Measurements from ENCODE around the gene PDE8A.

Gene PDE8A

DNA sequence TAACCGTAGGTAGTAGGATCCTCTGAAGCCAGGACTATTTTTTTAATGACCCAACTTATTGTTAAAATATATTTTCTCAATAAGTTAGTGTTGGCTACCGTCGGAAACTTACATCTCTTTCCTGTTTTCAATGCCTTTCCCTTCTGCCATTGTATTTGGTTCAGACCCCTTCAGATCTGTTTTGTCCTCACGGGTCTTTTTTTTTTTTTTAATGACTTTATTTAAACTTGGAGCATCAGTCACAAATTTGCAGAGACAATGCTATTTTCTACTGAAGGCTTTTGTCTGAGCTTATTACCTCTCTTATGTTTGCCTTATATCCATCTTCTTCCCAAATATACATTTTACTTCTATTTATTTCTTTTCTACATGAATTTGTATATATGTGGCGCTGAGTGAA lies 47.6 kb downstream of the PDE8A start:
- no peak overlapping the region for H3K27ac ChIP-seq
- no peak for DNase-seq (ENCODE audit: low read depth, low spot score)

- H3K27ac ChIP-seq, result peak overlapping the region; percentile 42
- no peak for DNase-seq (ENCODE audit: low read depth, low spot score)
These were observed 48.8 kb downstream of the PDE8A start for GRCh38 chr15:85030301-85030929.

- no peak for DNase-seq (ENCODE audit: low read depth, low spot score)
- H3K27ac ChIP-seq, result no peak overlapping the region
These were observed 49.7 kb downstream of the PDE8A start for GRCh38 chr15:85031086-85031943.

GRCh38 chr15:85031944-85032558 lies 50.4 kb downstream of the PDE8A start:
- no peak for DNase-seq (ENCODE audit: low read depth, low spot score)
- H3K27ac ChIP-seq, result no peak overlapping the region

GRCh38 chr15:85033148-85033547 lies 51.5 kb downstream of the PDE8A start:
- DNase-seq (ENCODE audit: low read depth, low spot score), result no peak
- no peak overlapping the region for H3K27ac ChIP-seq

DNA sequence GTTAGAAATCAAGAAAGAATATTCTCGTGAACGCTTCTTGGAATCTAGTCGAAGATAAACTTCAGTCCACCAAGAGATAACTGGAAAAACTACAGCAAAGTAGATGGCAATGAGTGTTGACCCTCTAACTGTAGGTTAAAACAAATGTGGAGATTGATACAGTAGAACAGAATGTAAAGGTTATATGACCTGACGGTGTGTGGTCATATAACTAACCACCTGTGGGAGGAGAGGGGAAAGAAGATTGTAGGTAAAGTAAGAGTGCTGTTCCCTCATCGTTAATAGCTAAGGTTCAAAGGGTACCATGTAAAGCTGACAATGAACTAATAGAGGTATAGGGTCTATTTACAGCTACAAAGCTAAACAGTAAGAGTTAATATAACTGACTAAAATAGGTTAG lies 52.6 kb downstream of the PDE8A start:
- no peak overlapping the region for H3K27ac ChIP-seq
- no peak for DNase-seq (ENCODE audit: low read depth, low spot score)

DNA sequence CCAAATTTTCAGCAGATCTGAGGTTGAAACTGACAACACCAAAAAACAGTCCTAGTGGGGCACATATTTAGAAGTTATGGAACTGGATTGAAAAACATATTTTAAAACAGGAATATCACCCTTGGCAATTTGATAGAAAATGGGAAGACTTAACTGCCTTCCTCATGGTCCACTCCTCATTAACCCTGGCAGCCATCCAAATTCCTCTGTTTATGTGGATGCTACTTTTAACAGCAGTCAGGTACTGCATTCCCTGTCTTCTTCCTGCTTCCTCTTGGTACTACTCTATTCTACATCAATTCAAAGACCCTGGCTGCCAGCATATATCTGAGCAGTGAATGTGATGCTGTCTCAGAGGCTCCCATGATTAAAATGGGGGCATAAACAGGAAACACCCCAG lies 54.3 kb downstream of the PDE8A start:
- H3K27ac ChIP-seq, result no peak overlapping the region
- DNase-seq (ENCODE audit: low read depth, low spot score), result no peak

DNA sequence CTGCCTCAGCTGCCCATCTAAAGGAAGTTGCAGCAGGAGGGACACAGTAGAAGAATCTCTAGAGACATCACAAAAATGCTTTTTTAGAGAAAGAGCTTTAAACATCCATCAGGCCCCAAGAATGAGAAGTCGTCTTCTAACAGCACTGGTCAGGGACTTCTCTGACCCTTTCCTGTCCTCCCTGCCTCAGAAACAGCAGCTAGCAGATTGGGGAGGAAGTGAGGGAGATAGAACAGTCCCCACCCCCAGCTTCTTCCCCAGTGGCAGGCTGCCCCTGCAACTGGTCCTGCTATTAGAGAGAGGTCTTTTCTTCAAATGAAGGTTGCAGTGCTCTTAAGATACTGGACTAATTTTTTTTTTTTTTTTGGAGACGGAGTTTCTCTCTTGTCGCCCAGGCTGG lies 55.1 kb downstream of the PDE8A start:
- H3K27ac ChIP-seq, result no peak overlapping the region
- DNase-seq (ENCODE audit: low read depth, low spot score), result no peak

GRCh38 chr15:85037641-85038040 lies 56.0 kb downstream of the PDE8A start:
- no peak for DNase-seq (ENCODE audit: low read depth, low spot score)
- no peak overlapping the region for H3K27ac ChIP-seq

GRCh38 chr15:85041230-85041629 lies 59.6 kb downstream of the PDE8A start:
- DNase-seq (ENCODE audit: low read depth, low spot score), result no peak
- no peak overlapping the region for H3K27ac ChIP-seq

DNA sequence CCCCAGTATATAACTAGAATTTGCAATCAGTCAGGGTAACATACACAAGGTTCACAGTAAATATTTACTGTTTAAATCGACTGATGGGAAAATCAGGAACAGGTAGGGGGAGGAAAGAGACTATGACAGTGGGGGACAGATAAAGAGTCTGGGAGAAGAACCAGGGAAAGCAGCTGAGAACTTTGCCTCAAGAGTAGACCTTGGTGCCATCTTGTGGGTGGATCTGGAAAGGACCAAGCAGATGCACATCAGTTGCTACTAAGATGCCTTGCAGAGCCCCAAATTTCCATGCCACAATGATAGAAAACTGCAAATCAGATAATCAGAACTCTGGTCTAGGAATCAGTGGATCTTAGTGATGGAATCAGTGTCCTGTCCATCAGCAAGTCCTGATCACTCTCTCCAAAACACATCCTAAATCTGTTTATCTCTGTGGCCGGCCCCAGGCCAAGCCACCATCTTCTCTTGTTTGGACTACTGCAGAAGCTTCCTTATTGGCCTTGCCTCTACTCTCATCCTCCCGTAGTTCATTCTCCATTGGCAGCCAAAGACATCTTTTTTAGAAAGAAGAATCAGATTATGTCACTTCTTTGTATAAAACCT lies 62.7 kb downstream of the PDE8A start:
- no peak for DNase-seq (ENCODE audit: low read depth, low spot score)

GRCh38 chr15:85044894-85045293 lies 63.2 kb downstream of the PDE8A start:
- no peak for DNase-seq (ENCODE audit: low read depth, low spot score)
- H3K27ac ChIP-seq, result no peak overlapping the region

More for the DNA sequence above, 62.7 kb downstream of the PDE8A start:
- H3K27ac ChIP-seq, result no peak overlapping the region

- no peak overlapping the region for H3K27ac ChIP-seq
- DNase-seq (ENCODE audit: low read depth, low spot score), result no peak
These were observed 64.0 kb downstream of the PDE8A start for GRCh38 chr15:85045615-85046014.

GRCh38 chr15:85047271-85047948 lies 65.8 kb downstream of the PDE8A start:
- DNase-seq (ENCODE audit: low read depth, low spot score), result no peak
- peak overlapping the region; percentile 58 for H3K27ac ChIP-seq

- peak overlapping the region; percentile 58 for H3K27ac ChIP-seq
- DNase-seq (ENCODE audit: low read depth, low spot score), result no peak
These were observed 66.8 kb downstream of the PDE8A start for GRCh38 chr15:85048430-85048829.

GRCh38 chr15:85049805-85050204 lies 68.1 kb downstream of the PDE8A start:
- no peak overlapping the region for H3K27ac ChIP-seq
- DNase-seq (ENCODE audit: low read depth, low spot score), result no peak

- DNase-seq (ENCODE audit: low read depth, low spot score), result no peak
These were observed 78.1 kb downstream of the PDE8A start for GRCh38 chr15:85059734-85060133.

GRCh38 chr15:85062560-85062959 lies 80.9 kb downstream of the PDE8A start:
- no peak overlapping the region for H3K27ac ChIP-seq
- no peak for DNase-seq (ENCODE audit: low read depth, low spot score)

More at GRCh38 chr15:85059734-85060133, 78.1 kb downstream of the PDE8A start:
- no peak overlapping the region for H3K27ac ChIP-seq

GRCh38 chr15:85063088-85063487 lies 81.4 kb downstream of the PDE8A start:
- no peak for DNase-seq (ENCODE audit: low read depth, low spot score)
- H3K27ac ChIP-seq, result no peak overlapping the region

GRCh38 chr15:85063522-85064079 lies 81.9 kb downstream of the PDE8A start:
- H3K27ac ChIP-seq, result no peak overlapping the region
- no peak for DNase-seq (ENCODE audit: low read depth, low spot score)

All from epithelial cell of prostate (primary cell).